Spinal cord (tissue), 10 donors: ENCODE measurements around the gene NOC2L. TPM values are rescaled to one million over a fixed set of nuclear protein-coding genes. Genes with fewer than 3 reads are reported as not detected.
A peak's percentile ranks its signal among the peaks of the same experiment; 100 is the strongest.

Experiments used
- DNase-seq, 6 donors: peaks; one replicate each; pipeline versions ENCODE4 v3.0.0 to v3.0.0-alpha.2; 2013 to 2015; ENCODE audit warnings: low spot score in 6 of 6, low read depth in 4 of 6
- H3K27ac ChIP-seq: one replicate; pipeline ENCODE4 v1.5.1; 2013; ENCODE audit warnings: low read depth, low read length, control low read depth
- H3K27me3 ChIP-seq: one replicate; pipeline ENCODE4 v1.6.1; 2013; ENCODE audit warnings: low read length; ENCODE audit not compliant: control insufficient read depth, insufficient read depth
- H3K36me3 ChIP-seq: one replicate; pipeline ENCODE4 v1.6.1; 2013; ENCODE audit warnings: low read length; ENCODE audit not compliant: control insufficient read depth, insufficient read depth
- H3K4me1 ChIP-seq: one replicate; pipeline ENCODE4 v1.6.1; 2013; ENCODE audit warnings: low read length; ENCODE audit not compliant: control insufficient read depth, insufficient read depth
- H3K4me3 ChIP-seq: one replicate; pipeline ENCODE4 v1.5.1; 2013; ENCODE audit warnings: low read depth, low read length, control low read depth
- H3K9me3 ChIP-seq: one replicate; pipeline ENCODE4 v1.6.1; 2013; ENCODE audit warnings: low read length; ENCODE audit not compliant: control insufficient read depth, insufficient read depth
- WGBS: methylation state at CpG from one replicate; pipeline ENCODE4 v1.1.5; 2013; ENCODE audit warnings: missing lambda C conversion rate; ENCODE audit not compliant: insufficient coverage; 5-methylcytosine and 5-hydroxymethylcytosine counted together
- polyA plus RNA-seq, 2 donors: library from polyadenylated mRNA; unstranded; fragments of 120-200 nt; gene quantifications; one replicate each; pipeline ENCODE4 v1.2.1, GENCODE V29; 2013; ENCODE audit not compliant: insufficient read length in 2 of 2
- total RNA-seq, 2 donors: library from RNA; depleted of rRNA in 1 of 2; stranded (reverse); fragments of 120-200 nt in 1 of 2; fragments of >200 nt in 1 of 2; gene quantifications; one replicate each; pipeline versions ENCODE4 v1.2.3 to v1.2.4, GENCODE V29; 2013 to 2014
- donor health status: healthy.

NOC2L gene
- total and polyA plus RNA-seq, 4 donors: 33.1 to 68.5 (median 55.9) TPM

GRCh38 chr1:905811-906599 is 53.1 kb downstream of the NOC2L start:
- DNase-seq: peak in 1 of 6 donors; percentile 11
- H3K36me3 ChIP-seq: peaks cover 20% of the 10 kb centered on the region
- H3K9me3 ChIP-seq: no peaks in the 10 kb centered on the region
- H3K4me3 ChIP-seq: no peak overlapping the region
- no peak overlapping the region for H3K27ac ChIP-seq
- 71% methylated on average over 13 of the region's 13 CpGs for WGBS
- peaks cover 12% of the 10 kb centered on the region for H3K27me3 ChIP-seq
- H3K4me1 ChIP-seq: peaks cover 39% of the 10 kb centered on the region

- H3K27me3 ChIP-seq: peaks cover 6% of the 10 kb centered on the region
- peak in 2 of 6 donors; percentile 68 to 76 for DNase-seq
- no peaks in the 10 kb centered on the region for H3K9me3 ChIP-seq
- peaks cover 20% of the 10 kb centered on the region for H3K36me3 ChIP-seq
- H3K4me3 ChIP-seq: peak overlapping the region; percentile 54
- H3K4me1 ChIP-seq: peaks cover 31% of the 10 kb centered on the region
- H3K27ac ChIP-seq: no peak overlapping the region
- 6% methylated on average over 49 of the region's 49 CpGs for WGBS
Measured at GRCh38 chr1:905071-905749, 53.8 kb downstream of the NOC2L start.

GRCh38 chr1:904310-904950 is 54.6 kb downstream of the NOC2L start:
- DNase-seq: peak; percentile 67 to 95 (median 80)
- 6% methylated on average over 76 of the region's 91 CpGs for WGBS
- Histone ChIP-seq H3K36me3 (peaks cover 20% of the 10 kb centered on the region), H3K4me3 (peak overlapping the region; percentile 54), H3K27ac (no peak overlapping the region), H3K9me3 (no peaks in the 10 kb centered on the region), H3K4me1 (peaks cover 27% of the 10 kb centered on the region), H3K27me3 (peaks cover 11% of the 10 kb centered on the region)

- WGBS: 90% methylated on average over 21 of the region's 21 CpGs
- Histone ChIP-seq H3K9me3 (no peaks in the 10 kb centered on the region), H3K27me3 (peaks cover 11% of the 10 kb centered on the region), H3K4me1 (peaks cover 27% of the 10 kb centered on the region), H3K36me3 (peaks cover 20% of the 10 kb centered on the region), H3K4me3 (no peak overlapping the region), H3K27ac (no peak overlapping the region)
- peak in 1 of 6 donors; percentile 8 for DNase-seq
Measured at GRCh38 chr1:903721-904271, 55.3 kb downstream of the NOC2L start.

- no peak overlapping the region for H3K4me3 ChIP-seq
- no peak for DNase-seq
- peaks cover 11% of the 10 kb centered on the region for H3K27me3 ChIP-seq
Measured at GRCh38 chr1:903305-903704, 55.8 kb downstream of the NOC2L start.

GRCh38 chr1:902802-903201 is 56.3 kb downstream of the NOC2L start:
- Histone ChIP-seq H3K27ac (no peak overlapping the region), H3K27me3 (peaks cover 11% of the 10 kb centered on the region), H3K36me3 (peaks cover 17% of the 10 kb centered on the region), H3K4me1 (peaks cover 27% of the 10 kb centered on the region), H3K4me3 (no peak overlapping the region), H3K9me3 (no peaks in the 10 kb centered on the region)
- WGBS: 97% methylated on average over 18 of the region's 21 CpGs
- no peak for DNase-seq

More at GRCh38 chr1:903305-903704, 55.8 kb downstream of the NOC2L start:
- no peaks in the 10 kb centered on the region for H3K9me3 ChIP-seq
- WGBS: 94% methylated on average over 10 of the region's 10 CpGs
- H3K4me1 ChIP-seq: peaks cover 27% of the 10 kb centered on the region
- no peak overlapping the region for H3K27ac ChIP-seq
- H3K36me3 ChIP-seq: peaks cover 20% of the 10 kb centered on the region

GRCh38 chr1:901108-901859 is 57.8 kb downstream of the NOC2L start:
- WGBS: 77% methylated on average over 16 of the region's 18 CpGs
- peaks cover 14% of the 10 kb centered on the region for H3K27me3 ChIP-seq
- no peak for DNase-seq
- no peak overlapping the region for H3K4me3 ChIP-seq
- no peak overlapping the region for H3K27ac ChIP-seq
- H3K4me1 ChIP-seq: peaks cover 20% of the 10 kb centered on the region
- H3K36me3 ChIP-seq: peaks cover 7% of the 10 kb centered on the region
- no peaks in the 10 kb centered on the region for H3K9me3 ChIP-seq

GRCh38 chr1:899636-900317 is 59.3 kb downstream of the NOC2L start:
- peaks cover 7% of the 10 kb centered on the region for H3K4me1 ChIP-seq
- no peak overlapping the region for H3K4me3 ChIP-seq
- no peaks in the 10 kb centered on the region for H3K9me3 ChIP-seq
- WGBS: 83% methylated on average over 7 of the region's 8 CpGs
- peaks cover 8% of the 10 kb centered on the region for H3K27me3 ChIP-seq
- no peaks in the 10 kb centered on the region for H3K36me3 ChIP-seq
- DNase-seq: no peak
- H3K27ac ChIP-seq: no peak overlapping the region
